ENCODE data around the gene DENND1C.

The DENND1C gene

DNA sequence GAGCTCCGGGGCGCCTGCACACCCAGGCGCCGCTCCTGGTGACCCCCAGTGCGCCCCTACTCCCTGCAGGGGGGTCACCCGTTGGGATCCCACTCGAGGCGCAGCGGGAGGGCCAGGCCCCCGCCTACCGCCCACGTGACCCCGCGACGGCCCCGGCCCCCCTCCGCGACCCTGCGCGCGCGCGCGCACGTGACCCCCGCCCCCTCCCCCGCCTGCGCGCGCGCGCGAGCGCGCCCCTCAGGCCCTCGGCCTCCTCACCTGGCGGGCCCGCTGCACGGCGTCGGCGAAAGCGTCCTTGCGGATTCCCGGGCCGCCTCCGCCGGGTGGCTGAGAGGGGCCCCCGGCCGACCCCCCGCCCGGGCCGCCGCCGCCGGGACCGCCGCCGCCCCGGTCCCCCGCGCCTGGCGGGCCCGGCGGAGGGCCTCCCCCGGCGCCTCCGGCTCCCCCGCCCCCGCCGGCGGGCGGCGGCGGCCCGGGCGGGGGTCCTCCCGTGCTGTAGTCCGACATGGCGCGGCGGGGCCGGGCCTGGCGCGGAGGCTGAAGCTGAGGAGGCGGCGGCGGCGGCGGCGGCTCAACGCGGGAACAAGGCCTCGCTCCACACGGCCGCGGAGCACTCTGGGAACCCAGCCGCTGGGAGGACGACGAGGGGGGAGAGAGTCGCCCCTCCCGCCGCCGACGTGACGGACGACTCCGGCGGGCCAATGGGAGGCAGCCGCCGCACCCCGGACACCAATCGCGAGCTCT, 57.2 kb downstream of the DENND1C start, which contains the start of gene KHSRP:
Gene KHSRP (minus strand): TSS at position 617 of the 744 bp plus-strand sequence. CDS start 110 bp downstream, at position 507.
- DNase-seq (ENCODE audit: low spot score): no peak

DNA sequence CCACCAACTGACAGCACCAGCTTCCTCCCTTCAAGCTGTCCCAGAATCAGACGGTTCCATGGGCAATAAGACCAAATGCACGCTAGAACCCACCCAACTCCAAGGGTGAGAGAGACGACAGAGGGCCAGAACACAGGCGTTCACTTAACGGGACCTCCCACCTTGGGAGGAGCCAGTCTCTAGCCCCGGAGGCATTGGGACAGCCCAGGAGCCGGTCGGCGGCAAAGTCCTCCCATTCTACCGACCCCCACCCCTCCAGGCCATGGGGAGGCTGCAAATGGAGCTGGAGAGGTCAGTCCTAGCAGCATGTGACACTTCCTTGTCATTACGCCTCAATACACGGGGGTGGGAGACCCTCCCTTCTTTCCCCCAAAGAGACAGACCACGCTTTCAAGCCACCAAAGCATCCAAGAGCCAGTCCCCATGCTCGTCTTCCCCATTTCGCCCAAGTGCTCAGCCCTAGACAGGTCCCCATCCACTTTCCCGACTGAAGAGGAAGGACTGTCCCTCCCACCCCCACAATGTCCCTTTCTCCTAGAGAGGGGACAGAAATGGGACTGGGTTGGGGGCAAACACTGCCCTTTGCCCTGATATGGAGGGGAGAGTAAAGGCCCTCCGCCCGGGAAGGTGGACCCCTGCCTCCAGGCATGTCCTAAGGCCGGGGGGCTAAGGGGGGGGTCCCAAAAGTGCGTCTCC, 57.9 kb downstream of the DENND1C start:
- no peak for DNase-seq (ENCODE audit: low spot score)

DNA sequence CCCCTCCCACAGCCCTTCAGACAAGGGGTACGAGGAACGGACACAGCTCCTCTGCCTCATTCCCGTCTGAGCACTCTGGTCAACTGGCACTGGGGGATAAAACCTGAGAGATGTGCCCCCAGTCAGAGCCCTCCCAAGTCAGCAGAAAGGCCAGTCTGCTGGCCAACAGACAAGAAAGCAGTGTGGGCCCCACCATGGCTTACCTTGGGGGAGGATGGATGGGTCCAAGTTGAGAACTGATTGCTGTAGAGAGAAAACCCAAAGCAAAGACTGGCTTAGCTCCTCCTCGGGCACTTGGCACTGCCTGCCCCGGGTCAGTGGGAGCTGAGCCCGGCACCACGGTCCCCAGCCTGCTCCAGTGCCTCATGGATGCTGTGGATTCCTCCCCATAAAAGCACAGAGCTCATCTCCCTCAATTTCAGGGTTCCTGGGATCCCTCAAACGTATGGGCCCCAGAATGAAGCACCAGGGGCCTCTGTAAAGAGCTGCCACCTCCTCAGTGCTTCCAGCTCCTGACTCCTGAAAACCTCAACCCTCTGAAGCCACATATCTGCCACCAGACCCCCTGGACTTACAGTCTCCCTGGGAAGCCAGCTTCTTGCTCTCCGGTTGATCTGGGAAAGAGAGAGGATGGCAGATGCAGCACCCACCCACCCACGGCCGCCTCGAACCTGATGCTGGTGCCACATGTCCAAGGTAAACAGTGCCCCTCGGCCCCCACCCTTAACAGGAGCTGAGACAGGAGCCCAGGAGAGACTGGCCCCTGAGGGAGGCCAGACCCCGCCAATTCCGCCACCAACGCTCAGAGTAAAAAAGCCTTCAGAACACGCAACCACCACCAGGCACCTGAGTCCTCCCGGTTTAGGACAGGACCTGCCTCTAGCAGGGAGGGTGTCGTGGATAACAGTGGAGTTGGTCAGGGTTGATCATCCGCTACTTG, 60.2 kb downstream of the DENND1C start:
- no peak for DNase-seq (ENCODE audit: low spot score)

DNA sequence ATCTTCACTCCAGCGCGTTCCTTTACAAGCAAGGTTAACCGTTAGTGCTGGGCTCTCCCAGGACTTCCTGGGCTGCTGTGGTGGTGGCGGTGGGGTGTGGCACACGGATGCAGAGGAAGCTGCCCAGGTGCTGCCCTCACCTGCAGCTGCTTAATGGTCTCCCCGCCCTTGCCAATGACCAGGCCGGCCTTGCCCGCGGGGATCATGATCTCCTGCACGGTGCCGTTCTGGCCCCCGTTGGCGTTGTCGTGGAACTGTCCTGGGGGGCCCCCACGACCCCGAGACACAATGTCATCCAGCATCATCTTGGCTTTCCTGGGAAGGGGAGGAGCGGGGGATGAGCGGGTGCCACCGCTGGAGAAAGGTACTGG, 63.0 kb downstream of the DENND1C start:
- no peak for DNase-seq (ENCODE audit: low spot score)

DNA sequence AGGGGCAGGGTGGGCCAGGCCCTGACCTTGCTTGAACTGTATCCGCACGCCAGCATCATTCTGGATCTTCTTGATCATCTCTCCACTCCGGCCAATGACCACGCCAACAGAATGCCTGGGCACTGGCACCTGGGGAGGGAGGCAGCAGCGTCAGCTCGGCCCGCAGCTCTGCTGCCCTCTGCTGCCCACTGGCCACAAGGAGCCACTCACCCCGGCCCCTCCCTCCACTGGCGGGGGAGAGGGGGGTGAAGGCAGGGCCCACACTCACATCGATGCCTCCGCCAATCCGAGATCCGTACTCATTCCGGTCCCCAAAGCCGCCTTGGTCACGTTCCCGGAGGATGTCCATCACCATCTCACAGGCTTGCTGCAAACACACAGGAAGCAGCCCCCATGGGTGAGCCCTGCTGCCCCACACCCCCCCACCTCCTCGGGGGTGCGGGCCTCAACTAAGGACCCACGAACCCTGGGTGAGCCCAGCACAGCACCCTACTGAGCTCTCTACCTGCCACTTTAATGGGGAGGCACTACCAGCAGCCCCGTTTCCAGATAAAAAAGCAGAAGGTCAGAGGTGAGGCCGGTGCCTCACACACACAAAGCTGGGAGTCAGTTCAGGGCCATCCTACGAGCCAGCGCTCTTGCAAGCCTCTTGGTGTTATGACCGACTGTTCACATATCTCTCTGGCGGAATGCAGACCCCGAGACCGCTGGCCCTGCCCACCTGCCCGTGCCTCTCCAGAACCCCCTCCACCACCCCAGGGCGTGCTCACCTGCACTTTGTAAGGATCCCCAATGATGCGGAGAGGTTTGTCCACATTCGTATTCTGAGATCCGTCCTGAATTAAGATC, 63.6 kb downstream of the DENND1C start:
- DNase-seq (ENCODE audit: low spot score): no peak

All from HuH-7 (cell line).